Midbrain (tissue), 1 donor: ENCODE results near the gene FXR2.
A peak's percentile ranks its signal among the peaks of the same experiment; 100 is the strongest.
"Not testable (repeated sequence)": the region's sequence is repeated elsewhere in the genome, so short reads cannot be mapped to it uniquely, and the experiment has no call there.

Experiments
- DNase-seq: peaks from one replicate; lab custom pipeline; 2025; lab: John Stamatoyannopoulos, UW

The FXR2 gene

DNA sequence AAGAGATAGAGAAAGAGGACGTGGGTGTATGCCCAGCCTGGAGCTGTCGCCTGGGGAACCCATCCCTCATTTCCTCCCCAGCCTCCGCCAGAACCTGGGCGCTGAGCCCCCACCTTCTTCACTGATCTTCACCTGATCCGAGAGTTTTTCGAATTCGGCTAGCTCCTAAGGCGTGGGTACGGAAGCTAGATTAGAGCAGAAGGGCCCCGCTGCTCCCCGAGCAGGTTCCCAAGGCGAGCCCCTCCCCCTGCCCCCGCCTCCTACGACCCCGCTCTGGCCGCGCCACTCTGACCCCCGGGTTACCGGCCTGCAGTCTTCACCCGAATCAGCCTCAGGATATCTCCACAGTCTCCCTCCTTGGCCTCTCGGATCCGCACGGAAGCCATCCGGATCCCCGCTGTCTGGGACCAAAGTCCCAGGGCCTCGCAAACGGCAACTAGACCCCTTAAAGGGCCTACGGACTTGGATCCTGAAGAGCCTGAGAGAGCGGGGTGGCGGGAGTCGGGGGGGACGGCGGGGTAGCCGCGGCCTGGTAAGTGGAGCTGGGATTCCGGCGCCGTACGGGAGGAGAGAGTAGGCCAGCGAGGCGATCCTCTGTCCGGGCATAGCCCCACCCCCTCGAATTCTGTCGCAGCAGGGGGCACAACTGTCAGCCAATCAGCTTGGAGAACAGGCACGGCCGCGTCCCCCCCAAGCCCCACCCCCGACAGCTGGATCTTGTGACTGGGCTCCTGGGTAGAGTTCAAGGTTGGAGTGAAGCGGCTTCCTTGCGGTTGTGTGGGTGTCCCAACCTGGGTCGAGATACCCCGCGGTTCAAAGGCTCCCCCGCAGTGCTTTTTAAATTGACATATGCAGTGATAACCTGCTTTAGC, 12.8 kb upstream of the FXR2 start, which contains the start of gene SAT2:
TSS of gene SAT2 (minus strand) at position 572 of the 872 bp plus-strand sequence. CDS start at position 386, 186 bp downstream.
- peak; percentile 94 for DNase-seq

DNA sequence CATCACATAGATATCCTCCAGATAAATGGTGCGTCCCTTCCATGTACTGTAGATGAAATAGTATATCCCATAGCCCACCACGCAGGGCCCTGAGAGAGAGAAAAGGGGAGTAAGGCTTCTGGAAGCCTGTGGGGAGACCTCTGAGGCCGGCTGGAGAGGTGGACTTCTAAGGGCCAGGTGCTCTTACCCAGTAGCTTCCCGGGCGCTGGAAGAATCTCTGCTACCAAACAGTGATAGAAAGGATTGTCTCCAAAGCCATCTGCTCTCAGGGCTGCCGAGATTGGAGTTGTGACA, 12.2 kb upstream of the FXR2 start:
- DNase-seq, result no peak

DNA sequence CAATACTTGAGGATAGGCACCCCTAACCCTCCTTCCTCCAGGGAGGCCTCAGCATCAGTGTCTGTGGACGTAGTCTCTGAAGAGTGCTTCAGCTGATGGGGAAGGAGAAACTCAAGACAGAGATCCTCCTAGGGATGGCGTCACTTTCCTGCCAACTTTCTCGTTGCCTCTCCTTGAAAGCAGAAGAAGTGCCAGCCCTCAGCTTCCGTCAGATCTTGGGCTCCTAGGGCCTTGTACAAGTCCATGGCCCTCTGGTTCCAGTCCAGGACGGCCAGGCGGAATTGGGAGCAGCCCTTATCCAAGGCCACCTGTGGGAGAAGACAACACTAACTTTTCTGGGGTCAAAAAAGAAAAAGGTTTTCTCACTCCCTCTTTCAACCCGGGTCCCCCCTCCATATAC, 11.6 kb upstream of the FXR2 start:
- DNase-seq, result no peak

DNA sequence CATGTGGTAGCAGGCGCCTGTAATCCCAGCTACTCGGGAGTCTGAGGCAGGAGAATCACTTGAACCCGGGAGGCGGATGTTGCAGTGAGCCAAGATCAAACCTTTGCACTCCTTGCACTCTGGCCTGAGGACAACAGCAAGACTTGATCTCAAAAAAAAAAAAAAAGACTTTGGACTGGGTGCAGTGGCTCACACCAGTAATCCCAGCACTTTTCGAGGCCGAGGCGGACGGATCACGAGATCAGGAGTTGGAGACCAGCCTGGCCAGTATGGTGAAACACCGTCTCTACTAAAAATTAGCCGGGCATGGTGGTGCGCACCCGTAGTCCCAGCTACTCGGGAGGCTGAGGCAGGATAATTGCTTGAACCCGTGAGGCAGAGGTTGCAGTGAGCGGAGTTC, 11.1 kb upstream of the FXR2 start:
- DNase-seq, result not testable (repeated sequence)

DNA sequence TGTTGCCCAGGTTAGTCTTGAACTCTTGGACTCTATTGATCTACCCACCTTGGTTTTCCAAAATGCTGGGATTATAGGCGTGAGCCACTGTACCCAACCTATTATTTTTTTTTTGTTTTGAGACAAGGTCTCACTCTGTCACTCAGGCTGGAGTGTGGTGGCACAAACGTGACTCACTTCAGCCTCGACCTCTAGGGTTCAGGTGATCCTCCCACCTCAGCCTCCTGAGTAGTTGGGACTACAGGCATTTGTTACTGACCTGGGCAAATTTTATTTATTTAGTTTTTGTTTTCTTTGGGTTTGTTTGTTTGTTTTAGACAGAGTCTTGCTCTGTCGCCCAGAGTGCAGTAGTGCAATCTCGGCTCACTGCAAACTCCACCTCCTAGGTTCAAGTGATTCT, 9.0 kb upstream of the FXR2 start:
- no peak for DNase-seq

DNA sequence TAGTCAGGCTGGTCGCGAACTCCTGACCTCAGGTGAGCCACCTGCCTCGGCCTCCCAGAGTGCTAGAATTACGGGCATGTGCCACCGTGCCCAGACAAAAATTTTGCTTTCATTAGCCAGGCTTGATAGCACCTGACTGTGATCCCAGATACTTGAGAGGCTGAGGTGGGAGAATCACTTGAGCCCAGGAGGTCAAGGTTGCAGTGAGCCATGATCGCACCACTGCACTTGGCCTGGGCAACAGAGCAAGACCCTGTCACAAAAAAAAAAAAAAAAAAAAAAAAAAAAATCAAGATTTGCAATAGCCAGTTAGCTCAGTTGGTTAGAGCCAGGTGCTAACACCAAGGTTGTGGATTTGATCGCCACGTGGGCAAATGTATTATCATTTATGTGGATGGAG, 6.1 kb upstream of the FXR2 start:
- no peak for DNase-seq

DNA sequence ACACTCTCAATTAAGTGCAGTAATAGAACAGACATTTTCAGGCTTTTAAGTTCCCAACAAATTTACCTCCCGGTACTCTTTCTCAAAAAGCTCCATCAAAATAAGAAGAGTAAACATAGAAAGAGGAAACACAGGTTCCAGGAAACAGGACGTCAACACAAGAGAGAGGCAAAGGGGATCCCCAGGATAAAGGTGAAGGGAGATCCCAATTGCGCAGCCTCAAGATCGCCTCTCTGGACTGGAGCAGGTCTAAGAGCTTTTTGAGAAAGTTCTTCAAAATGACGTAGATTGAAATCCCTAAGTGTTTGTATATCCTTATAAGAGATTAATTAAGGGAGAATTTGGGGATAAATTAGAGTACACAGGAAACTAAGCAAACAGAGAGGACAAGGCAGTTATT, 3.9 kb upstream of the FXR2 start:
- no peak for DNase-seq

DNA sequence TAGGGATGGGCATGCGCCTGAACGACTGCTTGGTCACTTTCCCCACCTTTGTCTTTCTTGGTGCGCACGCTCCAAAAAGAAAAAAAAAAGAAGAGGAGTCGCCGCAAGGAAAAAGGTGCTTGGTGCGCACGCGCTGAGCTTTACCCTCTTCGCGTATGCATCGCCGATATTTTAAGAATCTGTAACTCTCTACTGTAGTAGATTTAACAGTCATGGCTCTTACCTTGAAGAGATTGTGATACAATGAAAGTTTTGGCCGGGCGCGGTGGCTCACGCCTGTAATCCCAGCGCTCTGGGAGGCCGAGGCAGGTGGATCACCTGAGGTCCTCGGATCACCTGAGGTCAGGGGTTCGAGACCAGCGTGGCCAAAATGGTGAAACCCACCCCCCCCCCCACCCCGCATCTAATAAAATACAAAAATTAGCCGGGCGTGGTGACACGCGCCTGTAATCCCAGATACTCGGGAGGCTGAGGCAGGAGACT, 609 bp upstream of the FXR2 start:
- DNase-seq, result no peak

DNA sequence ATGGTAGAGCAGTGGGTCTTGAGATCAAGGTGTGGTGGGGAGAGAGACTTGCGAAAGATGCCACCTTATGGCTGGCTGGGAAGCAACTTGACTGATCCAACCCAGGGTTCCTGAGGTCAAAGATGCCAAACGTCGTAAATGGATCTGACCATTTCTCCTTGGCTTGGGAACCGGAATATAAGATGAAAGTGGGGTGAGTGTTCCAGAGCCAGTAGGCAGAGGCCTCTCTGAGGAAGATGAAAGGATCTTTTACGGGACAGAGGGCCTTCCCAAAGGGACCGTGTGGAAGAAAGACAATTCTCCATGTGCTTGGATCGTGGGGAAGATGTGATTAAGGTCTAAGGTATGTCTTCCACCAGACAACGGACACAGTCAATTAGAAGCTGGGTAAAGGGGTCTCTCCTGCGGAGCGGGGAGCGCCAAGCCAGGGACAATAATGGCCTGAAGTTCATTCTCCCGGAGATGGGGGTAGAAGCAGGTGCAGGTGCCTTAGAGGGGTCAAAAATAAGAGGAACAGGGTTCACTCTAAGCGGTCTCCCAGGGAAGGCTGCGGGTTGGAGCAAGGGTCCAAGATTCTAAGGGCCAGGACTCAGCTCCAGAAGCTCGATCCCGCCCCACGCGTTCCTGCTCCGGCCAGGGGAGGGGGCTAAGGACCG, 800 bp downstream of the FXR2 start:
- DNase-seq, result no peak

DNA sequence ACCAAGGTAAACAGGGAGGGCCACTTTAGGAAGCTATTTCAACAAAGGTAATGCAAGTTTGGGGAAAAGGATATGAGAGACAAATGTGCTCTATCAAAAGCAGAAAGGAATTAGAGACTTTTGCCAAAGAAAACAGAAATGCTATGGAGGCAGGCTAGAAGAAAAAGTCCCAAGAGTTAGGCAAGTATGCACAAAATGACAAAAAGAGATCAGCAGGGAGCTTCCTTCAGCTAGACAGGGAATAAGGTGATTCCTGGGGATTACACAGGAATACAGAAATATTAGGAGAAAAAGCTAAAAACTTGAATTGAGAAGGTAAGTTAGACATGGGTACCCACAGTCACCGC, 2.4 kb downstream of the FXR2 start:
- no peak for DNase-seq

DNA sequence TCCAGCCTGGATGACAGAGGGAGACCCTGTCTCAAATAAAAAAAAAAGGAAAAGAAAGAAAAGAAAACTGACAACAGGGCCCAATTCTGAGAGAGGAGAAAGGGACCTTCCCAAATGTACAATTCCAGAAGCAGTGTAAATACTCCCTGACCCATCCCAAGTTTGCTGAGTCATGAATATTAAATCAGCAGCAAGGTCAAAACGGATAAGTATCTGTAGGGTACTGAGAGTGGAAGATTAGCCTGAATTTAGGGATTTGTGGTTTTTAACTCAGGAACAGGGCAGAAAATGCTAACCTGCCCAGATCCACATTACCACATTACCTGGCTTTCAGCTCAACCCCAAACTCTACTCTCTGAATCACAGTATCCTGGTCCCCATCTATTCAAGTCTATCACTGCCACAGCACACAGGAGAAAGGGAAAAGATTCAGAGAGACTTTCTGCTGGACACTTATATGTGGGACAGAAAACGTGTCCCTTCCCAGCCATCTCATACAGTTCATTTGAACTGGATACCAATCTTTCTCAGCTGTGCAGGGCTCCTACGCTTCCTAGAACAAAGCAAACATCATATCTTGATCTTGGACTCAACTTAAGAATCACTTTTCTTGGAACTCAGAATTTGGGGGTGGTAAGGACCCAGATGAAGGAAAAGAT, 2.9 kb downstream of the FXR2 start:
- no peak for DNase-seq

DNA sequence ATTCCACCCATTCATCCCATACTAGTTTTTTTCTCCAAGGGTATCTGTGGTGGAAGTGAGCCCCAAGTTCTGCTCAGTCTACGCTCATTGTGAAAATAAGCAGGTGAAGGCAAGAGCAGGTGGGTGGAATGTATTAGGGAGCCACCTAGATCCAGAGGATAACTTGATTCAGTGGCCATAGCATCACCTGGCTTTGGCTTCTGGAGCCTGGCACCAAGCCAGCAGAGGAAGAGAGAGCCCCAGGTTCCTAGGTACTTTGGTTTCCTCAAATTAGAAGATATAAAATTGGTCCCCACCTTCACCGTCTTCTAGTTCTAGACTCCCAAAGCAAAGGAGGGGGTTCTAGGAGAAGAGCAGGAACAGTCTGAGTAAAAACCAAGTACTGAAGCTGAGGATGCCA, 4.1 kb downstream of the FXR2 start:
- no peak for DNase-seq

DNA sequence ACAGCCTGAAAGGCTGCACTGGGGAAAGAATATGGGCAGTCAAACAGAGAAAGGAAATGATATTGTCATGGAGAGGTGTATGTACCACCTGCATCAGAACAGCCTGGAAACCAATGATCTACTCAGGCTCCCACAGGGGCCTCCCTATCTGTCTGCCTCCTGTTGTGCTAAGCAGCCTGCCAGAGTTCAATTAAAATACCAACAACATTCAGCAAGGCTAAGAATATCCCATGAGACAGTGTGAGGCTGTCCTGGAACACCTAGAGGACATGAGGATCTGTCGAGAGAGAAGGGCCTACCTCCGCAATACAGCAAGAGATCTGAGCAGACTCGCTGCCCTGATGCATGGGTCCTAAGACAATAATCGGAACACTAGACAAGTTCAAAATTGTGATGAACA, 8.4 kb downstream of the FXR2 start:
- DNase-seq, result no peak

DNA sequence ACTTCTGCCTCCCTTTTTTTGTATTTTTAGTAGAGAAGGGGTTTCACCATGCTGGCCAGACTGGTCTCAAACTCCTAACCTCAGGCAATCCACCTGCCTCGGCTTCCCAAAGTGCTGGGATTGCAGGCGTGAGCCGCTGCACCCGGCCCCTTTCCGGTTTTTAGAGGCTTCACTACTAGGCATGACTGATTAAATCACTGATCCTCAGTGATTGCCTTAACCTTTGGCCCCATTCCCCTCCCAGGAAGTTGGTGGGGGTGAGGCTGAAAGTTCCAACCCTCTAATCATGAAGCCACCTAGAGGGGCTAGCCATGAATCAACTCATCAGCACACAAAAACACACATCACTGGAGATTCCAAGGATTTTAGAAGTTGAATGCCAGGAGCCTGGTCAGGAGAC, 17.1 kb downstream of the FXR2 start:
- not testable (repeated sequence) for DNase-seq

DNA sequence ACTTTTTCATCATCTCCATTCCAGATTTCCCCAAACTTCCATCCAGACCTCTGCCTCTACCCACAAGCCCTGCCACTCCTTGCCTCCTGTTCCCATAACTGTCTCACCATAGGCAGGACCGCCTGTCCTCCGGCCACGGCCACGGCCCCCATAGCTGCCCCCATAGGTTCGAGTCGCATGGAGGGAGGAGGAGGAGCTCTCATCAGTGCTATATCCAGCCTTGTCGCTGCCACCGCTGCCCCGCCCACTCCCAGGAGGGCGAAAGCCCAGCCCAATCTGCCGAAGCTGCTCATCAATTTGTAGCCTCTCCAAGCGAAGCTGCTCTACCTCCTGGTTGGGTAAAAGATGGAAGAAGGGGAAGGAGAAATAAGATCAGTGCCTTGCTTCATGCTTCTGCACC, 21.4 kb downstream of the FXR2 start:
- no peak for DNase-seq

DNA sequence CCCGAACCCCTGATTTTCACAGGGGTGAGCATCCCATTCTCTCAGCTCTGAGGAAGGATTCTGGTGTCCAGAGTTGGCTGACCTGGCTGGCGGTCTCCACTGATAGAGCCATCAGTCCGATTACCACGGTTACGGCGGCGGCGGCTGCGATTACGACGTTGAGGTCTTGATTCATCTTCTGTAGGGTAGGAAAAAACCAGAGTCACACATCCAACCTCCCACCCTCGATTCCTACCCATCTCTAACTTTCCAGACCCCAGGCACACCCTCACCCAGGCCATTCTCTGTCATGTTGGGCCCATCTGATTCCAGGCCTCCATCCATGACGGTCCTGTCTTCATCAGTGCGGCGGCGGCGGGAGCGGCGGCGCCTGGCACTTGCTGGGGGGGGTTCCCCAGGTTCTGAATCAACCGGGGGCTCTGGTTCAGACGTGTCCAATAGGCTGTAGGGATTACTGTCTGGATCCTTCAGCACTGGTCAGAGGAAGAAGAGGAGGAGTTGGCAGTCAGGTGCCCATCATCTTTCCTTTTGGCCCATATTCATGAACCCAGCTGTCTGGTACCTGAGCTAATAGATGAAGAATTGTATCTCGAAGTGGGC, 22.2 kb downstream of the FXR2 start:
- DNase-seq, result no peak

DNA sequence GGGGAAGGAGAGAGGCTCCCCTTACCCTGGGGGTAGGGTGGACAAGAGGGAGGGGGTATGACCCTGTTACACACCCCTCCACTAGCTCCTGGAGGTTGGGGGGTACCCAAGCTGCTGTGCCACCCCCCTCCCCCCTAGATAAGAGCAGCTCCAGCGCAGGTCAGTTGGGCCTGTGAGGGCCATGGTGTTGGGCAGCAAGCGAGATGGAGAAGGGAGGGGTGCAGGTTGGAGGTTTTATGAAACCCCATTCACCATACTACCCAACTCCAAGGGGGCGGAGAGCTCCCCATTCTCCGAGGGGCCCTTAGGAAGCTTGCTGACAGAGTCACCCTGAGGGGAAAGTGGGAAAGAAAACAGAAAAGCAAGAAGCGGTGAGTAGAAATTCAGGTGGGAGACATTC, 23.1 kb downstream of the FXR2 start:
- no peak for DNase-seq

DNA sequence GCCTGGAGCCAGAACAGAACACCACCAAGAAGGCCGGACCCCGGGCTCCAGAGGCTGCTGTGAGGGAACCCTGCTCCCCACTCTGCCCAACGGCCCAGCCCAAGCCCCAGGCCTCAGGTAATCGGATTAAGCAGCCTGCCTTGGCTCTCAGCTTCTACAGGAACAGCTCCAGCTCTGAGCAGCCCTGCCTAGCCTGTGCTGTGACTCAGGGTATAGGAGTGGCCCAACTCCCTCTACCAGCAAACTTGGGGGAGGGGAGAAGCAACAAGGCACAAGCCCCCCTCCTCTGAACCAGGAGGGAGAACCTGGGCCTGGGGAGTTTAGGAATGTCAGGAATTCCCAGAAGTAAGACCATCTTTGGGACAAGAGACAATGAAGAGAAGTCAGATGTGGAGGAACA, 24.0 kb downstream of the FXR2 start:
- DNase-seq, result no peak

DNA sequence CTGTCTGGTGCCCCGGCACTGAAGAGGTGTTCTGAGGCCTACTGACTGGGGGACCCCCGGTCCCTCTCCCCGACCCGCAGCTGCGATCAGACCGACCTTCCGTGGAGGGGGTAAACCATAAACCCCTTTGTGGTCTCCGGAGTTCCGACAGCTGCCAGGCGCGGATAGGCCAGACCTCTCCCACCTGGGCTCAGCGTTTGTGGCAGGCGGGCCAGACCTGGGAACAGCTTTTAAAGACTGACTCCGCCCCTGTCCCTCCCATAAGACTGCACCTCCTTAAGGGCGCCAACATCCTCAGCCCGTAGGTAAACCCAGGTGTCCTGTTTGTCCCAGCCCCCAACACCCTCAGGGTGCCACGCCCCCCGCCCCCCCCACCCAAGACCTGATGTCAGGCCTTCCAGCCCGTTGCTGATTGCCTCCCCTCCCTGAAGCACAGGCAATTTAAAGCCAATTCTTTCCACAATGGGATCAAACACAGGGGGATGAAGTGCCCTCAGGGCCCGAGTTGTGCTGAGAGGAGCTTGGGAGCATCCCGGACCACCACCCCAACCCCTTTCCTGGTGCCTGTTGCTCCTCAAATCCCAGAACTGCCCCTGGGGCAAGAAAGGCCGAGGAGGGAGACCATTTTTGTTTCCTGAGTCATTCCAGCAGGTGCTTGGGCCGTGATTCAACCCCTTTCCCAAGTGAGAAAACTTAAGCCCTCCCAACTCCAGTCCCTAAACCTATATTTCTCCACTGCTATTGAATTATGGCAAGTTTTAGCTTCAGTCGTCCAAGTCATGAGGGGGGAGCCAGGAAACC, 24.6 kb downstream of the FXR2 start, which contains the start of gene SOX15:
TSS of gene SOX15 (minus strand) at position 204 of the 801 bp plus-strand sequence. CDS start 418 bp downstream, outside the sequence.
- no peak for DNase-seq

DNA sequence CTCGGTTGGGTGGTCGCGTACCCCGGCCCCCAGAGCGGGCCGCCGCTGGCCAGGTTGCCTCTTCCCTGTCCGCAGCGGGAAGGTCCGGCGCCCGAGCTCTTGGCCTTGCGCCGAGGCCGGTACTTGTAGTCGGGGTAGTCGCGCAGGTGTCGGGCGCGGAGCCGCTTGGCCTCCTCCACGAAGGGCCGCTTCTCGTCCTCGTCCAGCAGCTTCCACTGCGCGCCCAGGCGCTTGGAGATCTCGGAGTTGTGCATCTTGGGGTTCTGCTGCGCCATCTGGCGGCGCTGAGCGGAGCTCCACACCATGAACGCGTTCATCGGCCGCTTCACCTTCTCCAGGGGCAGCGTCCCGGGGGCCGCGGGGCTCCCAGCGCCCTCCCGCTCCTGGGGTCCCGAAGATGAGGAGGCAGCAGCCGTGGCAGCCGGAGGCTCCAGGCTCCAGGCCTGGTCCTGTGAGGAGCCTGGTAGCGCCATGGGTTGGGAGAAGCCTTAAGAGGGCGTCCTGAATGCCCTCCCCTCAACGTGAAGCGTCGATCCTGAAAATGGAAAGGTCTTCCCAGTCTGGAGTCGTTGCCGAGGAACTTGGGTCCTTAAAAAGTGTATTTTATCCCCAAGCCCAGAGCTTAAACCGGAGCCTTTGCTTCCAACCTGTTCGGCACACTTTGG, 25.4 kb downstream of the FXR2 start:
- peak; percentile 87 for DNase-seq

DNA sequence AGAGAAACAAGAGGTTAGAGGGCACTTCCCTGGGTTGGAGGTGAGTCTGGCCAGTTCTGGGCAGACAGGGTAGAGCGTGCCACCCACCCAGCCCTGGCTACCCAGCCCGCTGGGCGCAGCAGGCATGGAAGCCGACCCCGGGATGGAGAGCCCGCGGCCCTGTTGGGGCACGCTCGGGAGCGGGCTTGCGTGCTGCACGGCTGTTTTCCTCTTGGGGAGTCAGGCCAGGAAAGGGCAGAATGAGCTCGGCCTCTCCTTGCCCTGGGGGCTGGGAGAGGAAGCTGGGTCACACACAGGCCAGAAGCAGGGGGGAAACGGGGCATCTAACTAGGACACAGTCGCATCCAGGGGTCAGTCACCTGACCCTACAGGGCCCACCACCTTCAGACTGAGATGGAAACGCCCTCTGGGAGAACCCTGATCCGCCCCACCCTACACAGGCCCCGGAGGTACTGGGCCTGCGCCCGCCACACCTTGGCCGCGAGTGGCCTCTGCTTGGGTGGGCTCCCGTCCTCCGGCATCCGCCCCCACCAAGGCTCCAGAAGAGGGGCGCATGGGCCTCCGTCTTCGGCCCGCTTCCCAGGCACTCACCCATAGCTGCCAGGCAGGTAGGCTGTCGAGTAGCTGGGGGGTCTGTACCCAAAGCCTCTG, 26.0 kb downstream of the FXR2 start:
- no peak for DNase-seq
